ENCODE measurements around the gene ROBO2.

The ROBO2 gene

DNA sequence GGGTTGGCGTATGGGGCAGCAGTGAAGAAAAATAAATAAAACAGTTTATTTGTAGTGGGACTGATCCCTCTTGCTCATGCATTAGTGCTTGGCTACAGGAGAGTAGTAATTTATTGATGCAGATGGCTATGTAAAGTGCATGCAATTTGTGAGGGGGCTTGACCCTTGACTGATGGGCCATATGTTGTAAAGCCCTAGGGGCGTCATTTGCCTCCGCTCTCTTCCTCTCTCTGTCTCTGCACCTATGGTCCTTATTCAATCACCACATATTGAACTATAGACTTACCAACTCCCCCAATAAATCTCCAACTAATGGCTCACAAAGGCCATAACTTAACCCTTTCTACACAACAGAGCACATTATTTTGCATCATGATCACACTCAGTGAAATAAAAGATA lies 227.7 kb downstream of the ROBO2 start:
- DNase-seq: no peak

DNA sequence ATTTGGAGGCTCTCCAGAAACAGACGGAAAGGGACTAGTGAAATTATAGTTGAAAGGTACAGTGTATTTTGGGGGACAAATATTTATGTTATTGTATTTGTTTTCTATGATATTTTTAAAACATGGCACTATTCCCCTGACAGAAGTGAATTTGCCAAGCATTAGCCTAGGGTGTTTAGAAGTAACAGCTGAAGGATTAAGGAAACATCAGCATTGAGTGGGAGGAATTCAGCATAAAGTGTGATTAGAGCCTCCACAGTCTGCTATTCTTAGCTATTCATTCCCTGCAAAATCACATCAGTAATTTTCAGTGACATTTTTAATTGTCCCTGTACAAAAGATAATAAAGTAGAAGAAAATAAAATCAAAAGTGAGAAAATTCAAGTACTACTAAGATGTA lies 231.4 kb downstream of the ROBO2 start:
- DNase-seq: no peak

DNA sequence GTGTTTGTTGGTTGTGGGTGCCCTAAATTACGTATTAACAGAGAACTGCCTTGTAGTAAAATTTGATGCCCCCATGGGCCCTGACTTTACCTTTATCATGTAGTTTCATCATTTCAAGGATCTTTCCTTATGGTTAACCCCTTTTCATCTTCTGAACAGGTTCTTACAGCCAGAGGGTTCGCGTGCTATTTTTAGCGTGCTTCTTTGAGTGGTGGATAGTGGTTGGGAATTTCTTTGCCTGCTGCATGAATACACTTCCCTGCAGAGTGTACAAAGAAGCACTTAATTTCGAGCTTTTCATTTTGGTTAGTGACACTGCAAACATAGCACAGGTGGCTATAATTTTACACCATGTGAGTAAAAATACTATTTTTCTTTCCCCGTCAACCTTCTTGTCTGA lies 231.8 kb downstream of the ROBO2 start:
- no peak for DNase-seq

DNA sequence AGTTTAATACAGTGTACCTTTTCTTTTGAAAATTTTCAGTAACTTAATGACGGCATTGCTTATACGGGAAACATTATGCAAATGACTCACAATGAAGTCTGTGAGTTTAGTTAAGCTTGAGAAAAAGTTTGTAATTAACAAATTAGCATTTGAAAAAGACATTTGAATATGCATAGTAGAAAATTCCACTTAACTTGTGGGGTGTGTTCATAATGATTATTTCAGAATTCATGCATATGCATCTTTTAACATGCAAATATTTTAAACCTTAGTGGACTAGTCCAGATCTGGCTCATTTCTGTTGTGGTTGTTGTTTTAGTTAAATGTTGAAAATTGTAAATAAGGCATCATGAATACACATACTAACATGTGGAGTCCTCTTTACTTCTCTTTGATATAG lies 239.4 kb downstream of the ROBO2 start:
- DNase-seq: no peak

DNA sequence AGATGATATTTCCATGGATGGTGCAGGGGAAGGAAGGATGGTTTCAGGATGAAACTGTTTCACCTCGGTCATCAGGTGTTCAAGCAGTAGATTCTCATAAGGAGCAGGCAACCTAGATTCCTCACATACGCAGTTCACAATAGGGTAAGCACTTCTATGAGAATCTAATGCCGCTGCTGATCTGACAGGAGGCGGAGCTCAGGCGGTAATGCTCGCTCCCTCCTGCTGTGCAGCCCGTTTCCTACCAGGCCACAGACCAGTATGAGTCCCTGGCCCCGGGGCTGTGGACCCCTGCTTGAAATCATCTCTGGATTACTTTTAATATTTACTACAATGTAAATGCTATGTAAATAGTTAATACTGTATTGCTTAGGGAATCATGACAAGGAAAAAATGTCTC lies 241.8 kb downstream of the ROBO2 start:
- no peak for DNase-seq

DNA sequence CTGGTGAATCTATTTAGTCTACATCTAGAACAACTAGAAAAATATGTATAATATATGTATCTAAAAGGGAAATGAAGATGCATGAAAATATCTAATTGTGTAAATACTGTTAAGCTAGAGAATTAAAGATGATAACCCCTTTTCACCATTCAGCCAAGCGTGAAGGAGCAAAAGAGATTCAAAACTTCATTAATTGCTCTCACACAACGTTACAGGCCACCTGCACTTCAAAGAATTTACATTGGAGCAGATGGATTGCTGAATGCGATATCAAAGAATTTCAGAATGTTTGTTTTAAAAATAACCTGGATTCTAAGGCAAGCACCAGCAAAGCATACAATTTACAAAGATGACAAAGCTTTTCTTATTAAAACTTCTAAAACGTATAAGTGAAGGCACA lies 243.2 kb downstream of the ROBO2 start:
- DNase-seq: no peak

DNA sequence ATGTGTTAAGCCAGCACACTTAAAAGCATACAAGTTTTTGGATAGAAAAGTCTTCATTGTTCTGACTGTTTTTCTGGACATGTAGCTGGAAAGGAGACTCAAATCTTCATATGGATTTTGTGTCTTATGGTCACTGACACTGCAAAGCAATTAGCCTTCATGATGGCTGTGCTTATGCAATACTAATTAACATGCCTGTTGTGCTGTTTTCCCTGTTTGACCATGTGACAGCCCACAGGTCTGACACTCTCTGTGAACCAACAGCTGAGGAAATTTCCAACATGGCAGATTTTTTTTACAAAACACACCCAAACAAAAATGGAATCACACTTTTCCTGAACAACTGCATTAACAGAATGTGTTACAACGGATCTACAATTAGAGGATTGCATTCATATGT lies 248.4 kb downstream of the ROBO2 start:
- DNase-seq: no peak

DNA sequence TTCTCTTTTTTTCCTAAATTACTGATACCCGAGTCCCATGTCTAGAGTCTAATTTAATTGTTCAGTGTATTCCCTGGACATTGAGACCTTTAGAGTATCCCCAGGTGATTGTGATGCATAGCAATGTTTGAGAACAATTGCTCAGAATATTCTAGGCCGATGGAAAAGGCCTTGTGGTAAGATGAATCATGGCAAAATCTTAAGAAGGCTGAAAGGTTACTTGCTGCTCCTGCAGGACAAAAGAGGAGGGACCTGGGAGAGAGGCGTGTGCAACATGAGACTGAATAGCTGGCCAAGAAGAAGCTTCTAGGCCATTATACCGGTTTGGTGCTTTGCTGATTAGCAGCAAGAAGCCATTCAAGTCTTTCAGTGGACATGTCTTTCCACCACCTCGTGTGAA lies 256.6 kb downstream of the ROBO2 start:
- DNase-seq: no peak

DNA sequence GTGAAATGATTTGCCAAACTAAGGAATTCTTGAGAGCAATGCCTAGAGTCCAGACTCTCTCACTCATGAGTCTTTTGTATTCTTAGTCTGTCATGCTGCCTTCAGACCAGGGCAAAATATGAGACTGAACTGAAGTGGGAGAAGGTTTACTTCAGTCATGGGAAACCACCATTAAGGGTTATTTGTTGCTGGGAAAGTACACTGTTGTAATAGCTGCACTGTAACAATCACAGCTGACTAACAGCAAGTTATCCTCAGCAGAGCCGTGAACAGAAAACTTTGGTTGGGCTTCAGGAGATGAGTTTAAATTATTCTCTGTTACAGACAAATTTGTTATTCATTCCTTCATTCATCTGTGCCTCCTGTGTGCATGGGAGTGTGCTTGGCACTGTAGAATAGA lies 258.5 kb downstream of the ROBO2 start:
- no peak for DNase-seq

DNA sequence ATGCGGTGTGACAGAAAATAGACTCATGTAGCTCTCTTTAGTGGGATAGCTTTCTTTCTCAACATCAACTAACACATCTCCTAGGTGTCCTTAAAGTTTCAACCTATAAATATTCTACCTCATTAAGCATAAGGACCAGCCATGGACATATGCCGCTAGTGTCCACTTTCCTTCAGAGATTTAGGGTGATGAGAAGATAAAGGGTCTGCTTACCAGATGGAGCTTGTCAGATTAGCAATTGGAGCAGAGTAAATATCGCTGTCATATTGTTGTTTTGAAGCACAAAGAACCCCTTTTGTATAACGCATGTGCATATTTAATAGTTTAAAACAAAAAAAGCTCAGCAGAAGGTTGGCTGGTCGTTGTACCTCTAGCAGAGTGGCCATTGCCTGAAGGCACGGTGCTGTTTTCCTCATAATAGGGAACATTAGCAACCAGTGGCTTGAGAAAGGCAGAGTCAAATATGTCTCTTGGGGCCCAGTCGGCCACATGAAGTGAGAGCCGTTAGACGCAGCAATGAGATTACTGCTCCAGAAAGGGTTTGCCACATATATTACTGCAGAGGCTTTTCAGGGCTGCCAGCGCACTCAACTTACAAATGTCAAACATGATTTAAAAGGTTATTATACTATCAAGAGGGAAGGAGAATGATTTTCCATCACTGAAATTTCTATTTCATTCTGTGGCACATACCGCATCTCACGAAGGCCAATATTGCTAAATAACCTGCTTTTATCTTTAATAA lies 264.2 kb downstream of the ROBO2 start:
- DNase-seq: no peak

DNA sequence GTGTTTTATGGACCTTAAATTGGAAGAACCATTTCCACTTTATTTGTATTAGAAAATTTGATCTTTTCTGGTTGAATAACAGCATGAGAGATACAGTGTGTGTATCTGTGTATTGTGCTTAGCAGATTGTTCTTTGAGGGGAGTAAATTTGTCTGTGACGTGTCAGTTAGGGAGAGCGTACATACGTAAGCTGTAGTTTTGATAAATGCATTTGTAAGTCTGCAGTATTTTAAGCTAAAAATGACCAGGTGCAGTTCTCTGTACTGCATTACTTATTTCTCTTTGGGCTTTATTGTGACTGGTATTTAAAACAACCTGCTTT lies 264.8 kb downstream of the ROBO2 start:
- no peak for DNase-seq

DNA sequence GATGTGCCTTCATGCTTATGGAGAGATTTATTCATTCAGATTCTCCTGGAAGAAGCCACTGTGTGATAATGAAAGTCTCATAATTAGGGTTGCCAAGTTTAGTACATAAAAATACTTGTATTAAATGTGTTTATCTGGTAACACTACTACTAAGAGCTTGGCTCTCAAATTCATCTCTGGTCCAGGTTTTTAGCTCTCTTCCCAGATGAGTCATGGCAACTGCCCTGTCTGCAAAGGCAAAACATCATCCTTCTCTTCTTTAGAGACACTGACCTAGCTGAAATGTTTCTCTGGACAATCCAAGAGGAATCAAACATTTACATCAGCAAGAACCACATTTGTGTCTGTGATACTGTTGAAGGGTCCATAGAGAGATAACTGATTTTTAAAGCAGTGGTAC lies 269.6 kb downstream of the ROBO2 start:
- no peak for DNase-seq

DNA sequence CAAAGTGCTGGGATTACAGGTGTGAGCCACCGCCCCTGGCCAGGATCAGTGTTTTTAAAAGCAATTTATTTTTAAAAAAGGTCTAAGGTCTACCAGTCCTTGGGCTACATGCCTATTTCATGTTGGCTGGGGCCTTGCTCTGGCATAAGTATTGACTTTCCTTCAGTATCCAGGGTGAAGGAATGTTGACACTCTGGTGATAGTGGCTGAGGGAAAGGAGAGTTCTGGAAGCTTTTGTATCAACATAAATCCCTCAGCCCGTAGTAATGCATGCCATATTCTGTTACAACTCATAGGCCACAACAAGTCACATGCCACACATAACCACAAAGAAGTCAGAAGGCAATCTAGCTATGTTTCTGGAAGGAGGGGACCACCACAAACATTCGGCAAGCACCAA lies 273.9 kb downstream of the ROBO2 start:
- no peak for DNase-seq

DNA sequence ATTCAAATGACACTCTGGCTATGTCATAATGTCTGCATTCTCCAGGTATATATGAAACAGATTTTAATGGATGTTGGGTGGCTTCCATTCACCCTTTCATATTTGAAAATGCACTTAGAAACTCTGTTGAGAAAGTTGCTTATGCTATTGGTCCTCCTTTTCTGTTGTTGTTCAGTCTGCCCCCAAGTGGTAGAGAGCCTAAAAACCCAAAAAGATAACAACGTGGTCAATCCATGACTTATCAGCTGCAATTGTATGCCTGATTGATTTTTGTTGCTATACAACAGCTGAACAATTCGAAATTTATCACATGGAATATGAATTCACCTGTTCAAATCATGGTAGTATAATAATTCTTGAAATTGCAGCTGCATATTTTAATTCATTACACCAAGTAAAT lies 279.8 kb downstream of the ROBO2 start:
- peak; percentile 3 for DNase-seq

DNA sequence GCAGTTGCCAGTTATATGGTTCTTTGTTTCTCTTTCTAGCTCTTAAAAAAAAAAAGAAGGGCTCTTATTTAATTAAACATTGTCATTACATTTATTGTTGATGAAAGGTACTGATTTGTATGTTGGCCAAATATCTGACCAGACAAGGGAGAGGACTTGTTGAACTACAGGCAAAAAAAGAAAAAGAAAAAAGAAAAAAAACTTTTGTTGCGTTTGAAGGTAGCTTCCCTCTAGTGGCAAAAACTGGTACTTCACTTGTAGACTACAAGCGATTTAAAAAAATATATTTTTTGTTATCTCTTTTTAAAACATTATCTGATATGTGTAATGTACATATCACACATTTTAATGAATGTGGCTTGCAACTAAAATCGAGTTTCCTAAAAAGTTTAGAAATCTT lies 280.6 kb downstream of the ROBO2 start:
- DNase-seq: peak; percentile 50

DNA sequence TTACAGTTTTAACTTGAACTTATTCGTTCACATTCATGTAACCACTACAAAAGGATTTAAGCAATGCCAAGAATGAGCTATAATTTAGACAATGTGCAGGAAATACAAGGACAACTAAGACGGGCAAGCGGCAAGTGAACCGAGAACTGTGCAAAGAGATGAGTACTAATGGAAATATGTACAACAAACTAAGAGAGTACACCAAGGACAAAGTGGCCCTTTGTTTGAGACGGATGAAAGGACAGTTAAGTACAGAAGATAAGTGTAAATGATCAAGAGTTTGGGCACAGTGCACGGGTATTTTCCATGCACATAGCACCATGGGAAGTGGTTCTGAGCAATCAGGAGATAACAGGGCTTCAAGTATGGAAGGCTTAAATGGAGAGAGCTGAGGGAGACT lies 281.7 kb downstream of the ROBO2 start:
- no peak for DNase-seq

DNA sequence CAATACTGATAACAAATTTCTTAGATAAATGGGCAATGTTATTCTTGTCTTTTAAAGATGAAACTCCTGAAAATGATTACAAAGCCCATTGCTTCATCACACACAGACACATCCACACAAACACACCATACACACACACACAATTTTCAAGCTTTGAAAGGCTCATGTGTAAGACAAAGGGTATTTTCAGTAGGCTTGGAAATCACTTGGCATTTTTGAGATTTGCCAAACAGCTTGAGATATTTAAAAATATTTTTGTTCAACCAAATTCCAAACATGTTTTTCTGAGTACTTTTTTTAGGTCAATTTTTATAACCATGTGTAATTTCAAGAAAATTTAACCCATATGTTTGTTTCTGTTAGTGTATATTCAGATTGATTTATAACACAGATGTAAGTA lies 283.7 kb downstream of the ROBO2 start:
- no peak for DNase-seq

DNA sequence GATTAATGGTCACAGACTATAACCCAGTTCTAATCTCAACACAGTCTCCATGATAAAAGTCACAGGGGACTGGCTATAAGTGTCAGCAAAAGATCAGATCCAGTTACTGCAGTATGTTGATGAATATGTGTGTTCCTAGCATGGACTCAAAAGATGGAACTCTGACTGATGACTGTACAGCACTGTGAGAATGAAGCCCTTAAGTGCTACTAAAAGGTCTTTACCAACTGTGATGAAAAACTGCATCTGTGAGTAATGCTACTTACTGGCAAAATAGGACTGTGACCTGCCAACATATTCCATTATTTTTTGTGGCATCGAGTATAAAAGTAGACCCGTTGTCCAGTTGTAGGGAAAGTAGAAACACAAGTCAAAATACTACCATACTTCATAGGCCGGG lies 284.2 kb downstream of the ROBO2 start:
- DNase-seq: no peak

DNA sequence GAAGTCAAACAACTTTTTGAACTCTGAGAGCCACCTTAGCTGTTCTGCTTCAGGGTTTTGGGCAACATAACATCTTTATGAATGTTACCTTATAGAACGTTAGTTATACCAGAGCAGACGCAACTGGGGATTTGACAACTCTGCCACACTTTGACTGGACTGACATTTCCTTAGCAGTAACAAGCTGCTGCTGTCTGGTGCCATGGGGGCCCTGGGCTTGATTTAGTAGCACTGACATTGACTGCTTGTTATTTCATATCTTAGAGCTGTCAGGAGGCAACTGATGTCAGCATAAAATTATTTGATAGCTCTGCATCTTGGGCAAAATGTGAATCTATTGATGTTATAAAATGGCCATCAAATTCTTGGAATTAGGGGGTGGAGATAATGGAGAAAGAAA lies 285.4 kb downstream of the ROBO2 start:
- DNase-seq: no peak

DNA sequence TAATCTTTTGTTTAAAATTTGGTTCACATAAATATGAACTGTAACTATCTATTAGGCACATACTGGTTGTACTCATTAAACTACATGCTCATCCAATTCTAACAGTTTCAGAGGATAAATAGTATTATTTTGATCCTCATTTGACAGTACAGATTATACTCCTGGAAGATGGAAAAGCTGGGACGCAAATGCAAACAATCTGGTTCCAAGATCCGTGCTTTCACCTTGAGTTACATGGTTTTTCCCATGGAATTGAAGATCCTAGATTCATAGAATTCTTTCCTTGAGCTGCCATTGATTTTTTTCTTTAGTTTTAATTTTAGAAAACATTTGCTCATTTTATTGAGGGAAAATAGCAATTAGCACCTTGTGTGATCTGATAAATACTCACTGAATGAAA lies 285.8 kb downstream of the ROBO2 start:
- DNase-seq: no peak

DNA sequence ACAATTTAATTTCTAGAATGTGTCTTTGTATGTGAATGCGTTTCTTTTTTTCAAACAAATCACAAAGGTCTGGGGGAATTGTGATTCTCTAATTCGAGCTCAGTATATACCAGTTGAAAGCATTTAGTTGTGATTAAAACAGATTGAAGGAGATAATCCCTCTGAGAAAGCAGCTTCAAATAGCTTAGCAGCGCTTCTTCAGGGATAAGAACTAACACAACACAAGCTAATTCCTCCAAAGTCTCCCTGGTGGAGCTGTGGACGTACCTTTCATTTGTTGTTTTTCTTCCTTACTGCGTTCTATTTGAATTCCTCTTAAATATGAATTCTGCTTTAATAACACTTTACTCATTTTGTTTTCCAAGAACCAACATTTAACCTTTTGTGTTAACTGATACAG lies 286.7 kb downstream of the ROBO2 start:
- no peak for DNase-seq

DNA sequence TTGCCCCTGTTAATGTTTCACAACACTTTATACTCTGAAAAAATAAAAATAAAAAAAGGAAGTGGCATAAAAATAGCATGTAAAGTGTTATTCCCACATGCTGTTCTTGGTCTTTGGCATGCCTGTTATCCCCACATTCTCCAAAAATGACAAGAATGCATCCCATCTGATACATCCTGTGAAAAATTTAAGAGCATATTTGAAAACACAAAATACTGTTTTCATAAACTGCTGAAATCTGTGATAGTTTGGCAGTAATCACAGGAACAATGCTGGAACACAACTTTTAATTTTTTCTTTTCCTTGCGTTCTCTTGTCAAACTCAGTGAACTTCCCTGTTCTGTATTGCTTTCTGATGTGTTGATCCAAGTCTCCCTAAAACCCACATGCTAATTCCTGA lies 288.8 kb downstream of the ROBO2 start:
- no peak for DNase-seq

DNA sequence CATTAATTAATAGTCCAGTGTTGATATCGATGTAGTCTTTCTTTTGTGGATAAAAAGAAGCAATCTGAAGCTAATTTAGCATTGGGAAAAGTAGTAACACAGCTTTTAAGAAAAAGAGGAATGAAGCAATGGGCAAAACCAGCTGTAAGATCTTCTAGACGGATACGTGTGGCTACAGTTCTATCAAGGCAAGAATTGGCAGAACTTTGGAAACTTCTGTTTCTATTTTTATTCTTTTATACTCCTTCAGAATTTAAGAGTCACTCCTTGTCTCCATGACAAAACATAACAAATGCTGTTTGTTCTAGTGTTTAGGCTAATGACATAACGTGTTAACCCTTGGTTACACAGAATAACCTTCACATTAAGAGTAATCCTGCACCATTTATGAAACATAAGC lies 289.2 kb downstream of the ROBO2 start:
- DNase-seq: no peak

DNA sequence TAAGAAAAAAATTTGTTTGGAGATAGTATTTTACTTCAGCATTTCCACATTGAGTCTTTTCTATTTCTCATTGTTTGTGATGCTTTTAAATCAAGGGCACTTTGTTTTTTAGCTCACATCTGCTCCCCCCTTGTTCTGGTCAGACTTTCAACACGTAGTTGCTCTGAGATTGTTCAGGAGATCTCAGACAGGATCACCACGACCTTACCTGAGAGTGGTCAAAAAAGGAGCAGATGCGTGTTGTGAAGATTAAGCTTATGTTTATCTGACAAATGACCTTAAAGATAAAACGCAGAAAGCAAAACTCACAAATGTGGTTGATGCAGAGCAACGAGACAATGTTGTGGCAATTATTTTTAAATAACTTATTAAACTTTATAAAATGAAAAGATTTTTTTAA lies 298.3 kb downstream of the ROBO2 start:
- no peak for DNase-seq

DNA sequence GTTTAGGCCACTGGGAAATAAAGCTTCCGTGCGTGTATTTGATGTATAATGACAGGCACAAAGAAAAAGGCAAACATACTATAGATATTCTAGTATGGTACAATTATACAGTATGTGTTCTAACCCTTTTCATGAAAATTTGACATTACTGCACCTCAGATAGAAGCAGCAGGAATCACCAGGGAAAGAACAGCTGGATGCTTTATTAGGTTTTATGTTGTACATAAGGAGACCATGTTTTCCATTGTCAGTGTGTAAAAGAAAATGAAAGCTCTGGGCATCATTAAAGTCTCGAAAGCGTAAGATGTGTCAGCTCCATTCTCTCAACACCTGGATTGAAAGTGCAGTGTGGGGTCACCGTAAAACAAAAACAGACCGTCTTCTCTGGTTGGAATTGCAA lies 302.1 kb downstream of the ROBO2 start:
- DNase-seq: no peak

DNA sequence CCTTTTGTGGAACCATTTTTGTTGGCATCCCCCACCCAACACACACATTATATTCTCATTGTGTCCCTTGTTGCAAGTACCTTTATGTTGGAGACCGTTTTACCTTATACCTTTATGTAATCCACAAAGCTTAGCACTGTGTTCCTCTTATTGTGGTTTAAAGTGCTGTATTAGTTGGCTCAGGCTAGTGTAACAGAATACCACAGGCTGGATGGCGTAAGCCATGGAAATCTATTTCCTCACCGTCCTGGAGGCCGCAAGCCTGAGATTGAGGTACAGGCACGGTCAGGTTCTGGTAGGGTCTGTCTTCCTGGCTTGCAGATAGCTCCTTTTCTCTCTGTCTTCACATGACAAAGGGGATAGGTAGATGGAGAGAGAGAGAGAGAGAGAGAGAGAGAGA lies 302.8 kb downstream of the ROBO2 start:
- no peak for DNase-seq

Measured in suppressor macrophage treated with lipopolysaccharide for 4 hours (primary cell).